IPS-15b (cell line): Measurements from ENCODE around the gene RPS21.

ENCODE experiments used
- H3K27me3 ChIP-seq: one replicate; pipeline ENCODE4 v1.6.1; 2013; ENCODE audit warnings: low read length; ENCODE audit not compliant: control insufficient read depth, insufficient read depth
- H3K36me3 ChIP-seq: one replicate; pipeline ENCODE4 v1.6.1; 2013; ENCODE audit warnings: low read length; ENCODE audit not compliant: control insufficient read depth, insufficient read depth
- H3K4me1 ChIP-seq: one replicate; pipeline ENCODE4 v1.6.1; 2013; ENCODE audit warnings: mild to moderate bottlenecking, low read length; ENCODE audit not compliant: control insufficient read depth, insufficient read depth
- H3K4me3 ChIP-seq: one replicate; pipeline ENCODE4 v1.5.1; 2013; ENCODE audit warnings: low read depth, low read length
- H3K9ac ChIP-seq: one replicate; pipeline ENCODE4 v1.6.1; 2013; ENCODE audit warnings: low read depth, mild to moderate bottlenecking, low read length
- H3K9me3 ChIP-seq: one replicate; pipeline ENCODE4 v1.6.1; 2013; ENCODE audit warnings: mild to moderate bottlenecking, low read length; ENCODE audit not compliant: control insufficient read depth, insufficient read depth

RPS21 gene

GRCh38 chr20:62436692-62437091 is 49.8 kb downstream of the RPS21 start:
- no peaks in the 10 kb centered on the region for H3K9me3 ChIP-seq
- H3K36me3 ChIP-seq = no peaks in the 10 kb centered on the region
- H3K4me1 ChIP-seq = no peaks in the 10 kb centered on the region
- H3K9ac ChIP-seq = no peak overlapping the region
- H3K4me3 ChIP-seq = no peak overlapping the region
- no peaks in the 10 kb centered on the region for H3K27me3 ChIP-seq

GRCh38 chr20:62437496-62437895 is 50.6 kb downstream of the RPS21 start:
- H3K4me3 ChIP-seq = no peak overlapping the region
- no peaks in the 10 kb centered on the region for H3K36me3 ChIP-seq
- no peaks in the 10 kb centered on the region for H3K9me3 ChIP-seq
- H3K27me3 ChIP-seq = no peaks in the 10 kb centered on the region
- H3K9ac ChIP-seq = no peak overlapping the region
- no peaks in the 10 kb centered on the region for H3K4me1 ChIP-seq

DNA sequence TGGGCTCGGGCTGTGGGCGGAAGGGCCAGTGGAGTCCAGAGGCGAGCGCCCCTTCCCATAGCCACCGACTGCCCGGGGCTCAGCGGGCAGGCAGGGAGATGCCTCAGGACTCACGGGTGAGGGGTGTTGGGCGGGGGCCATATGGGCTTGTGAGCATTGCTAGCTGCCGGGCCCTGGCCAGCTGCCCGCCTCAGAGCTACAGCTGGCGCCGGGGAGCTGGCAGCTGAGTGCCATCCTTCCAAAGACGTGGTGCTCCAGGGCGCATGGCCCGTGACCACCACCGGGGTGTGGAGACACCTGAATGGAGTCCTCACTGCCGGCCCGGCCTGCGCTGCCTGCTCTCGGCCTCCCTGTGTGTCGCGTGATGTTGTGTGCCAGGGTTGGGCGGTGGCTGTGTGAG is 51.0 kb downstream of the RPS21 start:
- no peaks in the 10 kb centered on the region for H3K36me3 ChIP-seq
- no peak overlapping the region for H3K9ac ChIP-seq
- H3K27me3 ChIP-seq = no peaks in the 10 kb centered on the region
- H3K9me3 ChIP-seq = no peaks in the 10 kb centered on the region
- H3K4me3 ChIP-seq = no peak overlapping the region
- H3K4me1 ChIP-seq = no peaks in the 10 kb centered on the region
